Melanocyte of skin (primary cell): Measurements from ENCODE around the gene SNAP91. TPM values are rescaled to one million over a fixed set of nuclear protein-coding genes. Genes with fewer than 3 reads are reported as not detected.

Experiments
- total RNA-seq, 2 donors: library from RNA; depleted of rRNA; stranded (reverse); fragments of >200 nt; gene quantifications; 2 replicates each; pipeline ENCODE4 v1.2.3, GENCODE V29; 2012

SNAP91 gene
- total RNA-seq, result not detected

GRCh38 chr6:83708970-83709747 lies at the start of gene SNAP91:
SNAP91 (minus strand) TSS chr6:83709101; CDS start chr6:83707927, 1,174 bp downstream.

GRCh38 chr6:83511901-83512681 lies 196.8 kb downstream of the SNAP91 start, which contains the start of gene PRSS35:
PRSS35 (plus strand) TSS chr6:83512534; CDS start chr6:83523442, 10,908 bp downstream.

Other genes with a start within 250 kb of the SNAP91 start
- not detected for gene PRSS35, start 196.6 kb downstream of the SNAP91 start, total RNA-seq
- gene RIPPLY2, start 144.3 kb upstream of the SNAP91 start, total RNA-seq, result not detected
- gene CYB5R4, start 150.6 kb upstream of the SNAP91 start, total RNA-seq, result 1 to 10 TPM; 7.0 to 10.0 TPM